HG03135 (cell line): ENCODE measurements around the gene TSPAN14.
"Not testable (repeated sequence)": the region's sequence is repeated elsewhere in the genome, so short reads cannot be mapped to it uniquely, and the experiment has no call there.

Experiments
- ATAC-seq: cut with Tn5 transposase; IDR thresholded peaks from one replicate; pipeline ENCODE4 v1.9.1; 2021; ENCODE audit warnings: mild to moderate bottlenecking, moderate library complexity; ENCODE audit not compliant: unreplicated experiment

Gene TSPAN14

GRCh38 chr10:80520661-80521470 lies 66.8 kb downstream of the TSPAN14 start:
- no peak for ATAC-seq

- ATAC-seq: no peak
These were observed 68.8 kb downstream of the TSPAN14 start for GRCh38 chr10:80522756-80523363.

- no peak for ATAC-seq
These were observed 69.7 kb downstream of the TSPAN14 start for GRCh38 chr10:80523773-80524172.

- ATAC-seq: no peak
These were observed 70.2 kb downstream of the TSPAN14 start for GRCh38 chr10:80524190-80524909.

GRCh38 chr10:80526218-80526617 lies 72.1 kb downstream of the TSPAN14 start:
- ATAC-seq: no peak

GRCh38 chr10:80526742-80527141 lies 72.6 kb downstream of the TSPAN14 start:
- ATAC-seq: no peak

GRCh38 chr10:80528185-80528700 lies 74.1 kb downstream of the TSPAN14 start:
- no peak for ATAC-seq

- no peak for ATAC-seq
These were observed 74.8 kb downstream of the TSPAN14 start for GRCh38 chr10:80528901-80529300.

- ATAC-seq: no peak
These were observed 75.5 kb downstream of the TSPAN14 start for GRCh38 chr10:80529604-80530003.

- no peak for ATAC-seq
These were observed 76.1 kb downstream of the TSPAN14 start for GRCh38 chr10:80530251-80530650.

- no peak for ATAC-seq
These were observed 76.7 kb downstream of the TSPAN14 start for GRCh38 chr10:80530816-80531215.

GRCh38 chr10:80532571-80532970 lies 78.5 kb downstream of the TSPAN14 start:
- no peak for ATAC-seq

- not testable (repeated sequence) for ATAC-seq
These were observed 79.9 kb downstream of the TSPAN14 start for GRCh38 chr10:80534059-80534458.

- ATAC-seq: not testable (repeated sequence)
These were observed 80.5 kb downstream of the TSPAN14 start for GRCh38 chr10:80534646-80535045.

GRCh38 chr10:80535671-80536360 lies 81.7 kb downstream of the TSPAN14 start:
- ATAC-seq: peak; percentile 85

GRCh38 chr10:80536361-80536835 lies 82.3 kb downstream of the TSPAN14 start:
- no peak for ATAC-seq

- ATAC-seq: no peak
These were observed 83.1 kb downstream of the TSPAN14 start for GRCh38 chr10:80537086-80537735.

GRCh38 chr10:80537736-80538480 lies 83.8 kb downstream of the TSPAN14 start, which contains the start of gene SH2D4B:
SH2D4B (plus strand) TSS chr10:80537902; CDS start chr10:80538332, 430 bp downstream.
- ATAC-seq: no peak

- no peak for ATAC-seq
These were observed 84.5 kb downstream of the TSPAN14 start for GRCh38 chr10:80538481-80539185.
